Neural cell (in vitro differentiated cells): Measurements from ENCODE around the gene RDX. TPM values are rescaled to one million over a fixed set of nuclear protein-coding genes. Genes with fewer than 3 reads are reported as not detected.

Experiments used
- H2AFZ ChIP-seq: fragments of 200-600, 300-800 bp; sonication (generic), shearing (Covaris generic); 2 replicates; pipeline ENCODE4 v1.6.0; 2014; ENCODE audit warnings: low read depth, mild to moderate bottlenecking, antibody characterized with exemption, low read length, moderate library complexity
- H3F3A ChIP-seq: fragments of 200-600 bp; shearing (Covaris generic); 2 replicates; pipeline ENCODE4 v1.6.1; 2016; ENCODE audit warnings: mild to moderate bottlenecking, moderate library complexity, mixed read lengths, antibody characterized with exemption, low read length; ENCODE audit not compliant: insufficient read depth, poor library complexity, severe bottlenecking
- H3K27ac ChIP-seq: fragments of 200-600, 300-800 bp; sonication (generic), shearing (Covaris generic); 2 replicates; pipeline ENCODE4 v1.5.1; 2014; ENCODE audit warnings: mild to moderate bottlenecking, low read length, moderate library complexity
- H3K27me3 ChIP-seq: fragments of 300-800, 200-600 bp; sonication (generic), shearing (Covaris generic); 2 replicates; pipeline ENCODE4 v1.6.0; 2014; ENCODE audit warnings: mild to moderate bottlenecking, low read depth, low read length, moderate library complexity; ENCODE audit not compliant: insufficient read depth
- H3K36me3 ChIP-seq: fragments of 300-800, 200-600 bp; sonication (generic), shearing (Covaris generic); 2 replicates; pipeline ENCODE4 v1.5.1; 2014; ENCODE audit warnings: mild to moderate bottlenecking, antibody characterized with exemption, low read length, moderate library complexity; ENCODE audit not compliant: insufficient read depth
- H3K4me2 ChIP-seq: fragments of 300-800, 200-600 bp; sonication (generic), shearing (Covaris generic); 2 replicates; pipeline ENCODE4 v1.6.0; 2014; ENCODE audit warnings: mild to moderate bottlenecking, low read length
- H3K4me3 ChIP-seq: fragments of 300-800, 200-600 bp; sonication (generic), shearing (Covaris generic); 2 replicates; pipeline ENCODE4 v1.5.1; 2014; ENCODE audit warnings: mild to moderate bottlenecking, low read length, moderate library complexity
- H3K79me2 ChIP-seq: fragments of 200-600 bp; shearing (Covaris generic); replicated peaks from 2 replicates; pipeline ENCODE4 v1.6.0; 2014; ENCODE audit warnings: mild to moderate bottlenecking, low read length, moderate library complexity; ENCODE audit not compliant: insufficient read depth
- H3K9ac ChIP-seq: fragments of 300-800, 200-600 bp; sonication (generic), shearing (Covaris generic); 2 replicates; pipeline ENCODE4 v1.6.1; 2016; ENCODE audit warnings: mild to moderate bottlenecking, low read length, mixed read lengths
- H3K9me2 ChIP-seq: fragments of 200-600 bp; shearing (Covaris generic); 2 replicates; pipeline ENCODE4 v1.6.1; 2016; ENCODE audit warnings: mild to moderate bottlenecking, low read length, mixed read lengths; ENCODE audit not compliant: insufficient read depth
- H3K9me3 ChIP-seq: fragments of 200-600, 300-800 bp; sonication (generic), shearing (Covaris generic); 2 replicates; pipeline ENCODE4 v1.6.1; 2016; ENCODE audit warnings: mild to moderate bottlenecking, mixed run types, low read length, moderate library complexity, mixed read lengths
- H4K20me1 ChIP-seq: fragments of 200-600 bp; shearing (Covaris generic); 2 replicates; pipeline ENCODE4 v1.6.1; 2016; ENCODE audit warnings: mild to moderate bottlenecking, mixed run types; ENCODE audit not compliant: insufficient read depth
- EP300 ChIP-seq: fragments of 450-650 bp; conservative IDR thresholded peaks from 2 replicates; pipeline ENCODE4 v1.6.1; 2014; ENCODE audit warnings: antibody characterized with exemption, mild to moderate bottlenecking, moderate library complexity; ENCODE audit not compliant: poor library complexity, severe bottlenecking
- EZH2 ChIP-seq: fragments of 200-600, 300-800 bp; shearing (Covaris generic), sonication (generic); IDR thresholded peaks from 2 replicates; pipeline ENCODE4 v1.6.1; 2014; ENCODE audit warnings: antibody characterized with exemption, low read length, borderline replicate concordance, mild to moderate bottlenecking; ENCODE audit not compliant: insufficient read depth, poor library complexity, severe bottlenecking
- MXI1 ChIP-seq: fragments of 450-650 bp; conservative IDR thresholded peaks from 2 replicates; pipeline ENCODE4 v1.6.1; 2014; ENCODE audit warnings: antibody characterized with exemption, mild to moderate bottlenecking; ENCODE audit not compliant: poor library complexity, severe bottlenecking
- POLR2AphosphoS5 ChIP-seq: IDR thresholded peaks from 2 replicates; pipeline ENCODE4 v1.6.1; 2012
- RAD21 ChIP-seq: fragments of 450-650 bp; conservative IDR thresholded peaks from 2 replicates; pipeline ENCODE4 v1.6.1; 2014; ENCODE audit warnings: antibody characterized with exemption, mild to moderate bottlenecking, moderate library complexity
- REST ChIP-seq: IDR thresholded peaks from 2 replicates; pipeline ENCODE4 v1.6.1; 2012; ENCODE audit warnings: borderline replicate concordance
- SMC3 ChIP-seq: fragments of 450-650 bp; conservative IDR thresholded peaks from 2 replicates; pipeline ENCODE4 v1.6.1; 2014; ENCODE audit warnings: antibody characterized with exemption, mild to moderate bottlenecking, moderate library complexity; ENCODE audit not compliant: poor library complexity
- TAF1 ChIP-seq: IDR thresholded peaks from 2 replicates; pipeline ENCODE4 v1.6.1; 2012; ENCODE audit warnings: low read depth
- polyA plus RNA-seq: library from polyadenylated mRNA; depleted of rRNA; stranded (reverse); fragments of >200 nt; gene quantifications from 2 replicates; pipeline ENCODE4 v1.2.3, GENCODE V29; 2014
- TF ChIP-seq, protein P1 (sequence below): fragments of 450-650 bp; IDR thresholded peaks from 2 replicates; pipeline ENCODE4 v1.5.1; 2014; ENCODE audit warnings: antibody characterized with exemption, mild to moderate bottlenecking, moderate library complexity; ENCODE audit not compliant: poor library complexity, severe bottlenecking

RDX gene
- polyA plus RNA-seq, 1 donor from 2014 or later: 39.0 TPM

- TF ChIP-seq EZH2 (no peak), POLR2AphosphoS5 (no peak), MXI1 (no peak), TAF1 (no peak)
- no peaks in the 10 kb centered on the region for H3K36me3 ChIP-seq
- H3K4me3 ChIP-seq: no peak overlapping the region
- H3K27me3 ChIP-seq: no peaks in the 10 kb centered on the region
- no peaks in the 10 kb centered on the region for H3F3A ChIP-seq
- no peak overlapping the region for H3K9ac ChIP-seq
- no peak overlapping the region for H2AFZ ChIP-seq
- H3K9me3 ChIP-seq: no peaks in the 10 kb centered on the region
- no peak overlapping the region for H3K27ac ChIP-seq
- no peaks in the 10 kb centered on the region for H3K9me2 ChIP-seq
- no peak overlapping the region for H3K4me2 ChIP-seq
- H4K20me1 ChIP-seq: no peaks in the 10 kb centered on the region
- peaks cover 14% of the 10 kb centered on the region for H3K79me2 ChIP-seq
Observed at GRCh38 chr11:110165039-110165925, 131.1 kb downstream of the RDX start.

DNA sequence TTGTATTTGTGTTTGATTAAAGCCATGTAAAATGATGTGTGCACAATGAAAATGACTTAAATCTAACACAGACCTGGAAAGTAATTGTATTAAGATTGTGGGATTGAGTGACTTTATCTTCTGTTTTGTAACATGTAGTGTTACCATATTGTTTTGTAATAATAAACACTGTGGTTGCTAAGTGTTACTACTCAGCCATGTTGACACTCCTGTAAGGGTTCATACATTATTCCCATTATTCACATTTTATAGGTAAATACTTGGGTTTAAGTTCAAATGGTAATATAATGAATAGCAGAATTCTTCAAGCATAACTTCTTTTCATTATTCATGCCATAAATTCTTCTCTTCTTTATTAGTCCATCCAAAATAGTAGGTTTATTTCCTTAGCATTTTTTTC lies 134.2 kb downstream of the RDX start:
- no peaks in the 10 kb centered on the region for H3K27me3 ChIP-seq
- no peak overlapping the region for H3K9ac ChIP-seq
- peaks cover 7% of the 10 kb centered on the region for H3K36me3 ChIP-seq
- no peaks in the 10 kb centered on the region for H3F3A ChIP-seq
- no peak overlapping the region for H2AFZ ChIP-seq
- TF ChIP-seq RAD21 (no peak), SMC3 (no peak), EP300 (no peak), MXI1 (no peak), EZH2 (no peak), POLR2AphosphoS5 (no peak), TAF1 (no peak), REST (no peak)
- TF ChIP-seq, protein P1, sequence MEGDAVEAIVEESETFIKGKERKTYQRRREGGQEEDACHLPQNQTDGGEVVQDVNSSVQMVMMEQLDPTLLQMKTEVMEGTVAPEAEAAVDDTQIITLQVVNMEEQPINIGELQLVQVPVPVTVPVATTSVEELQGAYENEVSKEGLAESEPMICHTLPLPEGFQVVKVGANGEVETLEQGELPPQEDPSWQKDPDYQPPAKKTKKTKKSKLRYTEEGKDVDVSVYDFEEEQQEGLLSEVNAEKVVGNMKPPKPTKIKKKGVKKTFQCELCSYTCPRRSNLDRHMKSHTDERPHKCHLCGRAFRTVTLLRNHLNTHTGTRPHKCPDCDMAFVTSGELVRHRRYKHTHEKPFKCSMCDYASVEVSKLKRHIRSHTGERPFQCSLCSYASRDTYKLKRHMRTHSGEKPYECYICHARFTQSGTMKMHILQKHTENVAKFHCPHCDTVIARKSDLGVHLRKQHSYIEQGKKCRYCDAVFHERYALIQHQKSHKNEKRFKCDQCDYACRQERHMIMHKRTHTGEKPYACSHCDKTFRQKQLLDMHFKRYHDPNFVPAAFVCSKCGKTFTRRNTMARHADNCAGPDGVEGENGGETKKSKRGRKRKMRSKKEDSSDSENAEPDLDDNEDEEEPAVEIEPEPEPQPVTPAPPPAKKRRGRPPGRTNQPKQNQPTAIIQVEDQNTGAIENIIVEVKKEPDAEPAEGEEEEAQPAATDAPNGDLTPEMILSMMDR: no peak
- H3K9me3 ChIP-seq: no peaks in the 10 kb centered on the region
- no peak overlapping the region for H3K4me2 ChIP-seq
- H3K9me2 ChIP-seq: no peaks in the 10 kb centered on the region
- H4K20me1 ChIP-seq: no peaks in the 10 kb centered on the region
- H3K79me2 ChIP-seq: peaks cover 14% of the 10 kb centered on the region
- no peak overlapping the region for H3K27ac ChIP-seq
- no peak overlapping the region for H3K4me3 ChIP-seq
